ENCODE measurements around the gene FAM50B. TPM values are rescaled to one million over a fixed set of nuclear protein-coding genes. Genes with fewer than 3 reads are reported as not detected.

FAM50B gene
- total RNA-seq, 4 donors from 2014 or later = 5.6 to 11.7 (median 6.7) TPM

DNA sequence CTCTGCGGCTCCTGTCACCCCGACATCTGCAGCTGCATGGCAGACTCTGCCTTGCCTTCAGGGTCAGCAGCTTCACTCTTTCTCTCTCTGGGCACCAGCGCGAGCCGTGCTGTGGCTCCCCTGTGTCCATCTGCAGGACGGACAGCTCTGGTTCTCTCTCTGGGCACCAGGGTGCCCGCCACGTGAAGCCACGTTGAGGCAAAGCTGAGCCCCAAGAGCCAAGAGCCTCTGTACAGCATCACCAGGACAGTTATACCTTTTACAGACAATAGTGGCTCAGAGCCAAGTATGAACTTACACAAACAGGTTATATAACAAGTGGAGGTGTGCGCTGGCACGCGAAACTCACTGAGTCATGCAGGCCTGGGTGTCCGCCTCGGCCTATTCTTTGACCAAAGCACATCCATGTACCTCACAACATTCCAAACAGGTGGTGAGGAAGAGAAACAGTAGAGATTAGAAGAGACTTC lies 50.8 kb downstream of the FAM50B start:
- DNase-seq (ENCODE audit: low spot score) (no peak), ATAC-seq (ENCODE audit: low FRiP score) (no peak)
- TF ChIP-seq CTCF (IDR thresholded peaks at IDR 0.05) = no peak

Other genes starting within 250 kb of the FAM50B start
- 100 to 1,000 TPM; 106 to 205 (median 122) TPM for gene PXDC1, start 97.7 kb upstream of the FAM50B start, total RNA-seq
- not detected for gene FAM217A, start 229.8 kb downstream of the FAM50B start, total RNA-seq

Data from omental fat pad (tissue), 4 donors.